Fibroblast of upper back skin (primary cell): Measurements from ENCODE around the gene MXRA7.
A peak's percentile ranks its signal among the peaks of the same experiment; 100 is the strongest.

Experiments
- DNase-seq: peaks from one replicate; pipeline ENCODE4 v3.0.0-alpha.2; 2013

Gene MXRA7

GRCh38 chr17:76695059-76695831 lies 15.5 kb downstream of the MXRA7 start:
- no peak for DNase-seq

GRCh38 chr17:76691379-76692191 lies 19.2 kb downstream of the MXRA7 start:
- DNase-seq, result no peak

DNA sequence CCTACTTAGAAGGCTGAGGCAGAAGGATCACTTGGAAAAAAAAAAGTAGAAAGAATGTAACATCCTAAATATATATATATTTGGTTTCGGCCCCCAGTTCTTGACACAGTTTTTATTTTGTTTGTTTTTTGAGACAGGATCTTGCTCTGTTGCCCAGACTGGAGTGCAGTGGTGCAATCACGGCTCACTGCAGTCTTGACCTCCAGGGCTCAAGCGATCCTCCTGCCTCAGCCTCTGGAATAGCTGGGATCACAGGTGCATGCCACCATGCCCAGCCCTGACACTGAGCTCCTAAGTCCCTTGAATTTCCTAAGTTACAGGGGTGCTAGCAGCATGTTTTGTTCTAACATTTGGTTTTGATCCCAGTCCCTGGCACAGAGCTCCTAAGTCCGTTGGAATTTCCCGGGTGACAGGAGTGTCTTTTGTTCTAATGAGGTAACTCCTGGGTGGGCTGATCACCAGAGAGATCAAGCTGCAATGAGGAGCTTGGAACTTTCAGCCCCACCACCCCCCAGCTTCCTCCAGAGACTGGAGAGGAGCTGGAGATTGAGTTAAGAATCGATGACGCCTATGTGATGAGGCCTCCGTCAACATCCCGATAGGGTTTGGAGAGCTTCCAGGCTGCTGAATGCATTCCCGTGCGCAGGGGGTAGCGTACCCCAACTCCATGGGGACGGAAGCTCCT lies 20.0 kb downstream of the MXRA7 start:
- no peak for DNase-seq

- DNase-seq, result no peak
Observed at GRCh38 chr17:76689859-76690258, 20.9 kb downstream of the MXRA7 start.

DNA sequence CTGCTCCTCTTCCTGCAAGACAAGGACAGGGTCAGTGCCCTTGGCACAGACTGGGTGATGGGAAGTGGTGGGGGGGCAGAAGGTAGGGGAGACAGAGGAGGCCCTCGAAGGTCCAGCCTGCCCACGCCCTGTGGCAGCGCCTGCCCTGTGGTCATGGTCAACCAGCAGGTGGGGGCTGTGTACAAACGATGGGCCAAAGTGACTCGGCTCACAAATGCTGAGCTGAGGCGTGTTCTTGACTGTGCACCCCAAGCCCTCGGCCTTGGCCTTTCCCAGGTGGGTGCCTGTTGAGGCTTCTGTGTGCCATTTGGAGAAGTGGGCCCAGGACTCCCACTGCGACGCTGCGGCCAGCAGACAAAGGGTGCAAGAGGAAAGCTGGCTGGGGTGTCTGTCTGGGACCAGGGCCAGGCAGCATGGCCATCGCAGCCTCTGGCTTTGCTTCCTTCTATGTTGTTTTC lies 22.6 kb downstream of the MXRA7 start:
- DNase-seq, result no peak

- DNase-seq, result no peak
Observed at GRCh38 chr17:76687298-76688164, 23.2 kb downstream of the MXRA7 start.

DNA sequence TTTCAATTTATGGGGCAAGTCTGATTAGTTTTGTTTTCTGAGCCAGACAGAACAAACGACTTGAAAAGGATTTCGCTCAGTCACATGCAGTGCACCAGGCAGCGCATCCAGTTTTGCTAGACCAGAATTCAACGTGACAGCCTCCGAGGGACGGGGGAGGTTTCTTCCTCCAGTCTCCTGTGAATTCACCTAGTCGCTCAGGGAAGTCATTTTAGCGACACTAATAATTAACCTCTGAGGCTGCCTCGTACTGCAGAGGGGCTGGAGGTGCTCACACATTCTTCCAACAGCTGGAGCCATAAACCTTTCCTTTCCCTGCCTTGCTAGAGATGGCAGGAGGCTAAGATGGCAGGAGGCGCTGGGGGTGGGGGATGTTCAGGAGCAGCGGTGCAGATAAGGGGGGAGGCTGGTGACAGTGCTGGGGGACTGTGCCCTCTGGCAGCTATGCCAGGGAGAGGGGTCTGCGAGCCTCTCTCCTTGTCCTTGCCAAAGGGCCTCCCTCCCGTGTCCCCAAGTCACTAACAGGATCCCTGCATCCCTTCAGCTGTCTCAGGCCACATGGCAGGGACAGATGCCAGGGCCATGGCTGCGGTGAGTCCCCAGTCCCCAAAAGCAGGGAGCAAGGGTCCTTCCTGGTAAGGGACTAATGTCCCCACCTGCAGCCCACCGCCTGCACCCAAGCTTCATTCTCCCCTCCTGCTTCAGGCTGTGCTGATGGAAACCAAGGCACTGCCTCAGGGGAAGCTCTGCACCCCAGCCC lies 24.0 kb downstream of the MXRA7 start:
- no peak for DNase-seq

DNA sequence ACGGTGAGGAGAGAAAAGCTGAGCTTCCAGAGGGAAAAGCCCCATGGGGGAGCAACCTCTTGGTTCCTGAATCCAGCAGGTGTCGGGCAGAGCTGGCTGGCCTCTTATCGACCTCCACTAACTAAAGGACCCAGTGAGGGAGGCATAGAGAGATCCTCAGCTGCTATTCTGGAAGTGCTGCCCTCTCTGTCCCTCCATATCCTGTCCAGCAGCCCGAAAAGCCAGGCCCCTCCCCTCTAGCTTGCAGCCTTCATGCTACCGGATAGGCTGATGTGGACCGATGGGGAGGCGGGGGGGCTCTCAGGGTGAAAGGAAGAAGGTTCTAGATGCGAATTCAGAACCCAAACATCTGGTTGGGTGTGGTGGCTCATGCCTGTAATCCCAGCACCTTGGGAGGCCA lies 24.9 kb downstream of the MXRA7 start:
- no peak for DNase-seq

DNA sequence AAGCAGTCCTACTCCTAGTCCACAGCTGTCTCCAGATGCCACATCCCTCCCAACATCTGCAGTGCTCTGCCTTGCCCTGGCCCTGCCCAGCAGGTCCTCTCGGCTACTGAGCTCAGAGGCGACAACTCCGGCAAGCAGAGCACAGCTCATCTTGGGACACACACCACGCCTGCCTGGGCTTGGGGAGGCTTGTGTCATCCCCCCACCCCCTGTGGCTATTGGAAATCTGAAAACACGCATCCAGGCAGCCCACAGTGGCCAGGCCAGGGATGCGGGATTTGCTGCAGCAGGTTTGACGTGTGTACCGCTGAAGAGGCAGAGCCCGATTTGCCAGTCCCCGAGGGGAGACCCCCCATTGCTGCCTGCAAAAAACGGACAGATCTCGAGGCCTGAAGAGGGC lies 25.4 kb downstream of the MXRA7 start:
- DNase-seq, result no peak

DNA sequence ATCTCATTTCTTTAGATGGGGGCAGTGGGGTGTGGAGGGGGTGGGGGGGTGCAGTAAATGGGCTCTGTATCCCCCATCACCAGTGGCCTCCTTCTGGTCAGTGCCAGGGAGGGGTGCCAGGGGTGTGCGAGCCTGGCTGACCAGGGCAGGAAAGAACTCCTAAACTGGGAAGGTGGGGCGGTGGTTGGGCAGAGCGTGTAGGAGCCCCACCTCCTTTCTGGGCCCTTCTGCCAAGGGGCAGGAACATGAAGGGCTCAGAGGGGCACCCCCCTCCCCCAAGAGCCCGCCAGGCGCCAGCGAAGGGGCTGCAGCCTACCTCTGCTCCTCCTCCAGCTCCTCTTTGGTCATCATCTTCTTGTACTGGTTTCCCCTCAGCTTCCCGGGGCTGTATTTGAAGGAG lies 26.0 kb downstream of the MXRA7 start:
- DNase-seq, result no peak

GRCh38 chr17:76683921-76684745 lies 26.6 kb downstream of the MXRA7 start:
- DNase-seq, result no peak

GRCh38 chr17:76683011-76683755 lies 27.6 kb downstream of the MXRA7 start:
- no peak for DNase-seq

DNA sequence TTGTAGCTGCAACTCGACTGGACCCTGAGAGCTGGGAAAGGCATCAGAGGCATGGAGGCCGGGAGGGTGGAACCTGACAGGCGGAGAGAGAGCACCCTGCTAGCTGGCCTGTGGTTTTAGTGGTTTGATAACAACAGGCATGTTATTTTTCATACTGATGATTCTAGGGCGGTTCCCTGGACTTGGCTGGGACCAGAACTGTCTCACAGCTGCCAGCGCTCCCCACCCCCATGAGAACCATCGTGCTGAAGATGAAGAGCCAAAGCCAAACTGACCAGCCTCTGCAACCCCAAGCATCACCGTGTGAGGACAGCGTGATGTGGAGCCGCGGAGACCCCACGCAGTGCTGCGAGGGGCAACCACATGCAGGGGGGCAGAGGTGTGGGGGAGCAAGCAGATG lies 28.5 kb downstream of the MXRA7 start:
- DNase-seq, result peak; percentile 62

DNA sequence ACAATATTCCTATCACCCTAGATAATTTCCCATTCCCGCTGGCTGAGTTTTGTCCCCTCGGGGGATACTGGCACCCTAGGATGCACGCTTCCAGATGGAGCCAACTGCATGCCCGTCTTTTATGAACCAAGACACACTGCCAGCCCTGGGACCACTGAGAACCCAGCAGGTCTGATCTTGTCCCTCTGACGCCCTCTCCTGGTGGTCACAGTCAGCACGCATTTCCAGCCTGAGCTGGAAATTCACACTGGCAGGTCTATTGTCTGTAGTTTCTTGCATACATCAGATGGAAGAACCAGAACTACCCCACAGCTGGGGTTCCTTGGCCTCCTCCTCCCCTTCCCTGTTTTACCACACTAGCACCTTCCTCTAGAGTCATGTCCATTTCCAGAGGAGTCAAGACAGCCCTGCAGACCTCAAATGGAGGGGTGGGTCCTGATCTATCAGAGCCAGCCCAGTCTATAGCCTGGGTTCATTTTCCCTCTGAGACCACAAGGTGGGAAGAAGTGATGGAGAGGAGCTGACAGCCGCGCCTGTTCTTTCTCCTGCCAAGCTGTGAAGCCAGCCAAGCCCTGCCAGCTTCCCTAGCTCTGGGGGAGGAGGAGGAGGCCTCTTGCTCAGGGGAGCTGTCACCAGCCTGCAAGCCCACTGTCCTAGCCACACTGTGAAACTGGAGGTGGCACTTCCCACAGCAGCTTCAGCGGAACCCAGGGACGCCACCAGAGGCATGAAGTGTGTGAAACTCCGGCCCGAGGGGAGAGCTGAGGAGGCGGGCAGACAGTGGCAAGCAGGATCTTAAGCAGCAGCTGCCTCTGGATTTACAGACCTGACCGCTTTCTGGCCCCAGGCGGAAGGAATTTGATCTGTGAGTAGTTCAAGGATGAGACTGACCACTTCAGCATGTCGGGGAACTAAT lies 29.3 kb downstream of the MXRA7 start:
- peak; percentile 56 for DNase-seq

DNA sequence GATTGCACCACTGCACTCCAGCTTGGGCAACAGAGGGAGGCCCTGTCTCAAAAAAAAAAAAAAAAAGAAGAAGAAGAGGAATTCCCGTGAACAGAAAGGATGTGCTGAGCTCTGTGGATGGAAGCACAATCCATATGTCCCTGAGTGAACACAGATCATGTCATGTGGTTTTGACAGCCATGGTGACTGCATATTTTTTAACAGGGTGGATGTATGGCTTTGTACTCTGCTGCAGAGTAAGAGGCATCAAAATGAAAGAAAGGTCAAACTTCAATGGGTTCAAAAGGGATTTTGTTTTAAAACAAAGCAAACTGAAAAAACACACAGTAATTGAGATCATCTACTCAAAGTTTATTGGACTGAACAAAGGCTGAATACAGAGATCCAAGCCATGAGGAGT lies 31.5 kb downstream of the MXRA7 start:
- DNase-seq, result no peak

- no peak for DNase-seq
Observed at GRCh38 chr17:76678330-76678729, 32.4 kb downstream of the MXRA7 start.

DNA sequence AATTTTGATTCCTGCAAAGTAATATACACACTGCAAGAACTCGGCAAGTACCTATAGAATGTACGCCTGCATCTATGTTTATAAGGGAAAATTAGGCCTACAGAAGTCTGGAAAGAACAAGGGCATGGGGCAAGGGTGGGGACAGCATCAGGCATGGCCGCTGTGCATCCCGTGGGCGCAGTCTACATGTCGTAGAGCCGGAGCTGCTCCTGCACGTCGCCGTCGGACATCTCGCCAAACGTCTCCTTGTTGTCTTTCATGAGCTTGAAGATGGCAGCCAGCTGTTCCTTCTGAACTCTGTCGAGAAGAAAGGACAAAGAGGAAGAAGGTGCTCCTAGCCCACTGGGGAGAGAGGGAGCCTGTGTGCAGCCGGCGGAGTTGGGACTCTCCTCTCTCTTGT lies 33.4 kb downstream of the MXRA7 start:
- DNase-seq, result no peak

DNA sequence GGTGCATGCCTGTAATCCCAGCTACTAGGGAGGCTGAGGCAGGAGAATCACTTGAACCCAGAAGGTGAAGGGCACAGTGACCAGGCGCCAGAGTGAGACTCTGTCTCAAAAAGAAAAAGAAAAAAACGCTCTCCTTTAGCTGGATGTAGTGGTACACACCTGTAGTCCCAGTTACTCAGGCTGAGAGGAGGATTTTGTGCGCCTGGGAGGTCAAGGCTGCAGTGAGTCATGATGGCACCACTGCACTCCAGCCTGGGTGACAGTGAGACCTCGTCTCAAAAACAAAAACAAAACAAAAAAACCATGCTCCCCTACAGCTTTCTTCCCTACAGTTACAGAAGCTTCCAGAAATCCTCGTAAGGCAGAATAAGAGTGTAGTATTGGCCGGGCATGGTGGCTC lies 34.1 kb downstream of the MXRA7 start:
- no peak for DNase-seq

DNA sequence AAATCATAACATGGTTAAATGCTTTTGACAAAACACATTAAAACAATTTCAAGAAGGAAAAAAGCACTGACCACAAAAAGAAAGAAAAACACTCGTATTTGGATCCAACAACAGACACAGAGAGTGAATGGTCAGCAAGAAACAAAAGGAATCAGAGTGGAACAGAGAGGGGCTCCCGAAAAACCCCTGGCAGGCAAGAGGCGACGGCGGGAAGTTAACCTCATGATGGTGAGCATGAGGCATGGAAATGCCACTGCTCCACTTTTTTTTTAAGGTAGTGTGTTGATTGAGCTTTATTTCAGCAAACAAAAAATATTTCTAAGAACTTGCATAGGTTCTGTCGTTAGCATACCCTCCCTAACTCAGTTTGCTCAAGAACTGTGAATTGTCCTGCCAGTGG lies 35.1 kb downstream of the MXRA7 start:
- DNase-seq, result no peak
